Stimulated activated CD8-positive, alpha-beta memory T cell treated with anti-CD3 and anti-CD28 coated beads, Interleukin-7, amount 100 ng/mL, for 1 hour (primary cell): ENCODE results near the gene USP36.
"Not testable (repeated sequence)": the region's sequence is repeated elsewhere in the genome, so short reads cannot be mapped to it uniquely, and the experiment has no call there.

Source experiments
- DNase-seq, 2 donors: peaks; one replicate each; pipeline ENCODE4 v3.0.0-alpha.2; 2020; ENCODE audit warnings: low read depth in 2 of 2

USP36 gene

DNA sequence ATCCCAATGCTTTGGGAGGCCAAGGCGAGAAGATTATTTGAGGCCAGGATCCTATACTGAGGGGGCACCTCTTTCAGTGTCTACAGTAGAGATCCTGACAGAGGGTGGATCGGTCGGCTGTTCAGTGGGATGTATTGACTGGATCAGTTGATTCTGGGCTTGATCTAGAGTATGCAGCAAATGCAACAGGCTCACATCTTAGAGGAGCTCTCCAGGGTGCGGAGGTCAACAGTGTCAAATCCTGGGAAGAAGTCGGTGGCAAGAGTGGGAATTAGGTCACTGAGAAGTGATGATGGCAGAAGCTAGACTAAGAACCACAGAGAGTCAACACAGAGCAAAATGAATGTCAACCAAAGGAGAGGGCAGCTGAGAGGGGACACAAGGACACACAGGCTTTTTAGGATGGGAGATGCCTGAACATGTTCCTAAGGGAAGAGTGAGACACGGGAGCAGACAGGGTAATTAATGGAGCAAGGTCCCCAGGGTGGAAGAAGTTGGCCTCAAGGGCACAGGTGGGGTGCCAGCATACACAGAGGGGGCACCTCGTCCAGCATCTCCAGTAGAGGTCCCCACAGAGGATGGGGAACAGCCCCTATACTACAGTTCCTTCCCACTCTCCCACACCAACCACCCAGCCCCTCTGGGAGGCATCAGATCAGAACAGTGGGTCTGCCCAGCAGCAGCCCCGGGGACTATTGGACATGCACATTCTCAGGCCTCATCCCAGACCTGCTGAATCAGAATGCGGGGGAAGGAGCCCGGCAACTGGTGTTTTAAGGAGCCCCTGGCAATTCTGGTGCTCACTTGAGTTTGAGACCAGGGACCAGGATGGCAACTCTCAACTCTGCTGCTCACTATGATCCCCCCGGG is 48.5 kb downstream of the USP36 start:
- DNase-seq, result no peak

GRCh38 chr17:78790552-78790951 is 50.1 kb downstream of the USP36 start:
- DNase-seq, result no peak

GRCh38 chr17:78789663-78790181 is 50.9 kb downstream of the USP36 start:
- DNase-seq, result no peak

DNA sequence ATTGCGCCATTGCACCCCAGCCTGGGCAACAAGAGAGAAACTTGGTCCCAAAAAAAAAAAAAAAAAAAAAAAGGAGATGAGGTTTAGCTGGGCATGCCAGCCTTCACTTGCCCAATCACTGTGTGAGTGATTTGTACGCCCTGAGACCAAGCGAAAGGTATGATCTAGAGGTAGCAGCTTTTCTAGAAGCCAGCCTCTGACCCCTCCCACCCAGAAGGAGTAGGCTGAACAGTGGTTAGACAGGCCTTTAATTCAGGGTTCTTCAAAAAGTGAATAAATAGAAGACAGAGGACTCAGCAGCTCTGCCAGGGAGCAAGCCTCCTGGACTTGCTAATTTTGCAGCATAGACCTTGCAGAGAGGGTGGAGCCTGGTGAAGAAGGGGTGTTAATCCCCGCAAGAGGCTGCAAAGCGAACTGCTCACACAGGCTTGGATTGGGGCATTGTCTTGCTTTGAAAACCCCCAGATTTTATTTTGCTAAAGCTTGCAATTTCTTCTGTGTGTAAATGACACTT is 51.4 kb downstream of the USP36 start:
- no peak for DNase-seq

DNA sequence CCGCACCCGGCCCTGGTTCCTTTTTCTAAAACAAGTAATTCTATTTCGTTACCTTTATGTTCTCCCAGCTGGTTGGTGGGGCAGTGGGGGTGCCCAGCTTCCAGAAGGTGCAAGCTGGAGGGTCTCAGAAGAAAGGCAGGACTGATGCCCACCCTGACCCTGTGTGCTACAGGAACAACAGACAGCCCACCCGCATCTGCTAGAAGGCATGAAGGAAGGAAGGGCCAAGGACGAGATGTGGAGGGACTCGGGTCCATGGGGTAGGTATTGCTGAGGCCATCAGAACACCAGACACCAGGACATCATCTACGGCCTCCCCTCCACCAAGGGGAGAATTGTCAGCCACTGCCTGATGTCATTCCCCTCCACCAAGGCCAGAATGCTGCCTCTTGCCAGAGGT is 52.2 kb downstream of the USP36 start:
- no peak for DNase-seq

- DNase-seq, result no peak
These were observed 53.2 kb downstream of the USP36 start for GRCh38 chr17:78787444-78787843.

DNA sequence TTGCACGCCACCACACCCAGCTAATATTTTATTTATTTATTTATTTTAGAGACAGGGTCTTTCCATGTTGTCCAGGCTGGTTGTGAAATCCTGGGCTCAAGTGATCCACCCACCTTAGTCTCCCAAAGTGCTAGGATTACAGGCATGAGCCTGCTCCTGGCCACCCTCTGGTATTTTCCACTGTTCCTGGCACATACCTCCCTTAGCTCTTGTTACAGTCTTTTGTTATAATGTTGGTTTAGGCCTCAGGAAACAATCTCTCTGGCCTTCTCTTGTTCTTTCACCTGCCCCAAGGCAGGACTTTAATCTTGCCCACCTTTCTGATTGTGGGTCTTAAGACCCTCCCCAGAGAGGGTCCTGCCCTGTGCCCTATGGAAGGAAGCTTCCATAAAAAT is 55.0 kb downstream of the USP36 start:
- DNase-seq, result no peak

DNA sequence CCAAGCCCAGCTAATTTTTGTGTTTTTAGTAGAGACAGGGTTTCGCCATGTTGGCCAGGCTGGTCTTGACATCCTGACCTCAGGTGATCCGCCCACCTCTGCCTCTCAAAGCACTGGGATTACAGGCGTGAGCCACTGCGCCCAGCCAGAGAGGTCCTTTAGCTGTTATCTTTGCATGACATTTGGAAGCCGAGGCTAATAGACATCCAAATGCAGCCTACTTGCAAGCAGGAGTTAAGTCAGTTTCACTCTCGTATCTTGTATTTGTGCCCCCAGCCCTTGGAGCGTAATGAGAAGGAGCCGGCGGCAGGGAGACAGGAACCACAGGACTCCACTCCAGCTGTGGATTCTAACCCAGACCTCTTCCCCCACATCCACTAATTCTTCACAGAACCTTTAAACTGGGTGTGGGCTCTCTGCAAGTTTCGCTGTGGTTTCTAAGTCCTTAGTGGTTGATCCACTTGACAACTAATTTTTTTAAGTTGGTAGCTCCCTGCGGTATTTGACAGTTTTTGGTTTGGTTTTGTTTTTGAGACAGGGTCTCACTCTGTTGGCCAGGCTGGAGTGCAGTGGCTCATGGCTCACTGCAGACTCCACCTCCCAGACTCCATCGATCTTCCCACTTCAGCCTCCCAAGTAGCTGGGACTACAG is 55.5 kb downstream of the USP36 start:
- no peak for DNase-seq

- no peak for DNase-seq
These were observed 56.3 kb downstream of the USP36 start for GRCh38 chr17:78784352-78784751.

DNA sequence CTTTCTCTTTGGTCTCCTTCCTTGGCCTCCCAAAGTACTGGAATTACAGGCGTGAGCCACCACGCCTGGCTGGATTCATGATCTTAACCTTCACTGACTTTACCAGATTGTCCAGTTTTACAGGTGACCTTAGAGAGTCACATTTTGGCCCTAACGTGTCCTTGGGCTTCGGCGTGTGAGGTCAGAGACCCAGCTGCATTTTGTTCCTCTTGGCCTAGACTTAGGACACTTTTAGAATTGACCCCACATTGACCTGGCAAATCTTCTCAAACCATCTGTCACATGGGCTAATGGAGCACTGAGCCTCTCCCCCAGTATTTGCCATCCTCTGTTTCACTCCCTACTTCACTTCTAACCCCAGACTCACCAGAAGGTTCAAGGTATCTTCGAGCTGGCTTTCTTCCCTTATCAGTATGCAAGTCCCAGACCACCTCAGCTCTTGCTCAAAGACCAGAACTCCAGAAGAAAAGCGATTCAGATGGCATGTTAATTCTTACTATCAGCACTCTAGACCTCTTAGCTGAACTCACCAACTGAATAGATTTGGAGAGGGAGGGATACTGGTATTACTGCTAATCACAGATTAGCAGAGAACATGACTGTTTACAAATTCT is 56.8 kb downstream of the USP36 start:
- DNase-seq, result no peak

GRCh38 chr17:78781893-78782304 is 58.7 kb downstream of the USP36 start, which contains the start of gene CYTH1:
Gene CYTH1 (minus strand): TSS chr17:78782273. CDS start chr17:78782223, 50 bp downstream.
- DNase-seq, result no peak

DNA sequence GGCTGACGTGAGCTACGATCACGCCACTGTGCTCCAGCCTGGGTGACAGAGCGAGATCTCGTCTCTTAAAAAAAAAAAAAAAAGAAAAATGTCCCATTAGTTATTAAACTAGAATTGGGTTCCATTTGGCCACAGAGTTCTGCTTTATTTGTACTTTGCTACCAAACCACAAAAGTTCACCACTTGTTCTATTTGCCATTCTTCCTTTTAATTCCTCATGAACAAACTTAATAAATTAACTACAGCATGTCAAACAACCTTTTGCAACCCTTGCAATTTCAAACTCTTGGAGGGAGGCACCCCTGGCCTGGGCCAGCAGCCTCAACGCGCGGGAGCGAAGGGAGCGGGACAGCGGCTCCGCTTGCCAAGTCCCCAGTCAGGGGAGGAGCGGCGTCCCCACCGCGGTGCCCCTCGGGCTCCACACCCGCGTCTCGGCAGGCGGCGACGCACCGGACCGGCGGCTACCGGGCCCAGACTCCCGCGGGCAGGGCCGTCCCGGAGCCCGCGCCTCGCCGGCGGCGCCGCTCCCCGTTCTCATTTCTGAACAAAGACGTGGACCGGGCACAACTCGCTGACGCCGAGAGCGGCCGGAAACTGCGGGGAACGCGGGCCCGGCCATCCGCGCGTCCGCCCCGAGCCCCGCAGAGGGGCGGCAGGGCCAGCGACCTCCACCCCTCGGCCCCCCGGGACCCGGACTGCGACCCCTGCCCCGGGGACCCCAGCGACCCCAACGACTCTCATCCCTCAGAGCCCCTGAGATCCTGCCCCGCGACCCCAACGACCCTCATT is 59.3 kb downstream of the USP36 start:
- DNase-seq, result no peak

DNA sequence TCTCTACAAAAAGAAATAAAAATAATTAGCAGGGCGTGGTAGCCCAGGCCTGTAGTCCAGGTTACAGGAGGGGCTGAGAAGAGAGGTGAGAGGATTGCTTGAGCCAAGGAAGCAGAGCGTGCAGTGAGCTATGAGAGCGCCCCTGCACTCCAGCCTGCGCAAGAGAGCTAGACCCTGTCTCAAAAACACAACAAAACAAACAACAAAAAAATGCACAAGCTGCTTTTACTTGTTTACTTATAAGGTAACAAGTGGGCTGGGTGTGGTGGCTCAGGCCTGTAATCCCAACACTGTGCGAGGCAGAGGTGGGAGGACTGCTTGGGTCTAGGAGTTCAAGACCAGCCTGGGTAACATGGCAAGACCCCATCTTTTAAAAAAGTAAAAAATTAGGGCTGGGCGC is 60.3 kb downstream of the USP36 start:
- no peak for DNase-seq

DNA sequence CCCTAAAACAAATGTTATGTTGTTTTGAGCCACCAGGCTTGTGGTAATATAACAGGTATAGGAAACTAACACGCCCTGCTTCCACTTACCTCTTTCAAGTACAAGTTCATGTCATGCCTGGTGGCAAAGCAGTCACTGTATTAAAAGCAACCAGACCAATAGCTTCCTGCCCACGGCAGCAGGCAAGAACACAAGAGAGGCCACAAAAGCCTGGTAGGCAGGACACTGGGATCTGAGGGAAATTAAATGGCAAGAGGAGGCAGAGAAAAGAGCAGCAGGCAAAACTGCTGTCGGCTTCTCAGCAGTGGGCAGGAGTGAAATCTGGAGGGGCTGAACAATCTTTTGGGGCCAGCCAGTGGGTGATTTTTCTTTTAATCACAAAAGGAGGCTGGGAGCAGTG is 60.8 kb downstream of the USP36 start:
- DNase-seq, result no peak

DNA sequence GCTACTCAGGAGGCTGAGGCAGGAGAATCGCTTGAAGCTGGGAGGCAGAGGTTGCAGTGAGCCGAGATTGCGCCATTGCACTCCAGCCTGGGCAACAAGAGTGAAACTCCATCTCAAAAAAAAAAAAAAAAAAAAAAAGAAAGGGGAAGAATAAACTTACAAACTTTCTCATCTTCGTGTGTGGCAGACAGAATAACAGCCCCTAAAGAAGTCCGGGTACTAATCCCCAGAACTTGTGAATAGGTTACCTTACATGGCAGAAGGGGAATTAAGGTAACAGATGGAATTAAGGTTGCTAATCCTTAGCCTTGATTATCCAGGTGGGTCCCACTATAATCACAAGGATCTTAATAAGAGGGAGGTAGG is 61.3 kb downstream of the USP36 start:
- DNase-seq, result not testable (repeated sequence)

DNA sequence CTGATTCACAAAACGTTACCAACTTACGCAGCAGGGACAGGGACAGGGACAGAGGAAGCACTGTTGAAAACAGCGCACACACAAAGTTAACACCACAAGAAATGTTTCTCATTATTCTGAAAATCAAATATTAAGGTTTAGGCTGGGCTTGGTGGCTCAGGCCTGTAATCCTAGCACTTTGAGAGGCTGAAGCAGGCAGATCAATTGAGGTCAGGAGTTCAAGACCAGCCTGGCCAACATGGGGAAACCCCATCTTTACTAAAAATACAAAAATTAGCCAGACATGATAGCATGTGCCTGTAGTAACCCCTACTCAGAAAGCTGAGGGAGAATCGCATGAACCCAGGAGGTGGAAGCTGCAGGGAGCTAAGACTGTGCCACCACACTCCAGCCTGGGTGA is 62.7 kb downstream of the USP36 start:
- no peak for DNase-seq

DNA sequence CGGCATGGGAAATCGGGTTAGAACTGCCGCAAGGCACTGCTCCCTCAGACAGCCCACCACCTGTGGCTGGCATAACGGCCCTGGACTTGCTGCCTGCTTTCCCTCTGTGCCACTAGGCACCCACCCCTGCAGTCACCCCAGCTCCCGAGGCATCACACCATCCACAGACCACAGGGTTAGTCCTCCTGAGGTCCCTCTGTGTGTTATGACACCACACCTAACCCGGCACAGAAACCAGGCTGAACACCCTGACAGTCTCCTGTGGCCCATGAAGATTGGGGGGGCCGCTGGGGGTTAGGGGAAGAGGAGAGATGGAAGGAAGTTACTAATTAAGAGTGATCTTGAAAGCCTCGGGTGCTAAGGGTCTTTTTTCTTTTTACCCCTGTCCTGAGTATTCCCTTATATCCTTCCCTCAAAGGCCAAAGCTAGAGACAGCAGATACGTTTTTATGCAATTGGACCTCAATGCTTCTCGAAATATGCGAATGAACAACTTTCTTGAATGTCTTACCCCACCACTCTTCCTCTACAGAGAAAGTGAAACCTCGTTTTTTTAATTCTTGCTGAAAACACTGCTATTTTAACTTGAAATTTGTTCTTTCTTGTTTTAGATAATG is 65.5 kb downstream of the USP36 start:
- no peak for DNase-seq

DNA sequence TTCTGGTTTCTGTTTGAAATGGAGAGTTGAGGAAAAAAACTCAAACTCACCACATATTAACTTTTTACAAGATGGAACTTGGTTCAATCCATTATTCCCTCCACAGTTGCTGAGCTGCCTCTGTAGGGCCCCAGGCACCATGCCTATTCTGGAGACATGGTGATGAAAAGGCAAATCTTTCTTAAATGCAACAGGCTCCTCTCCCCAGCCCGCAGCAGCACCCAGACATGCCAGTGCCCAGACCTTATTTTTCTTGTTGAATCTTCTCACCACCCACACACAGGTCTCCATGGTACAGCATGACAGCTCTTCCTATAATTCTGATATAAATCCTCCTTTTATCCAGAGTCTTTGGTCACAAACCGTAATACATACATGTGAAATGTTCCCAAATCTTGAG is 66.2 kb downstream of the USP36 start:
- DNase-seq, result no peak

- no peak for DNase-seq
These were observed 68.7 kb downstream of the USP36 start for GRCh38 chr17:78771758-78772382.

GRCh38 chr17:78769196-78769773 is 71.3 kb downstream of the USP36 start:
- DNase-seq, result no peak
